Trophoblast cell (in vitro differentiated cells and primary cell): ENCODE data around the gene SVEP1.

ENCODE experiments used
- DNase-seq, 2 donors: peaks; one replicate each; pipeline ENCODE4 v3.0.0-alpha.2; 2016
- H2AFZ ChIP-seq: 2 replicates; pipeline ENCODE4 v1.6.1; 2013; ENCODE audit warnings: low read length, moderate library complexity, mild to moderate bottlenecking; ENCODE audit not compliant: insufficient read depth, poor library complexity
- H2AK5ac ChIP-seq: 2 replicates; pipeline ENCODE4 v1.6.1; 2013; ENCODE audit warnings: mild to moderate bottlenecking, low read length
- H2BK120ac ChIP-seq: 2 replicates; pipeline ENCODE4 v1.6.1; 2013; ENCODE audit warnings: low read length, mild to moderate bottlenecking, moderate library complexity; ENCODE audit not compliant: insufficient read depth, poor library complexity
- H2BK12ac ChIP-seq: 2 replicates; pipeline ENCODE4 v1.6.1; 2013; ENCODE audit warnings: mild to moderate bottlenecking, low read length, moderate library complexity
- H2BK5ac ChIP-seq: 2 replicates; pipeline ENCODE4 v1.6.1; 2013; ENCODE audit warnings: low read length, low read depth, moderate library complexity, mild to moderate bottlenecking; ENCODE audit not compliant: poor library complexity
- H3K14ac ChIP-seq: 2 replicates; pipeline ENCODE4 v1.6.1; 2013; ENCODE audit warnings: mild to moderate bottlenecking, low read length
- H3K18ac ChIP-seq: 2 replicates; pipeline ENCODE4 v1.6.1; 2013; ENCODE audit warnings: mild to moderate bottlenecking, low read length
- H3K23ac ChIP-seq: 2 replicates; pipeline ENCODE4 v1.6.1; 2013; ENCODE audit warnings: low read length
- H3K27ac ChIP-seq: 2 replicates; pipeline ENCODE4 v1.5.1; 2013; ENCODE audit warnings: low read depth, mild to moderate bottlenecking, inconsistent platforms, low read length, moderate library complexity
- H3K27me3 ChIP-seq: 2 replicates; pipeline ENCODE4 v1.6.1; 2013; ENCODE audit warnings: inconsistent platforms, mild to moderate bottlenecking, low read length, moderate library complexity; ENCODE audit not compliant: insufficient read depth
- H3K36me3 ChIP-seq, 2 experiments: 1 replicate in 1 of 2; 2 replicates in 1 of 2; pipeline ENCODE4 v1.6.1; 2013; ENCODE audit warnings: low read length in 2 of 2, mild to moderate bottlenecking in 2 of 2, moderate library complexity in 1 of 2; ENCODE audit not compliant: insufficient read depth in 2 of 2, control insufficient read depth in 1 of 2
- H3K4ac ChIP-seq: 2 replicates; pipeline ENCODE4 v1.6.1; 2013; ENCODE audit warnings: low read depth, mild to moderate bottlenecking, low read length, moderate library complexity
- H3K4me1 ChIP-seq, 2 experiments: 1 replicate in 1 of 2; 2 replicates in 1 of 2; pipeline ENCODE4 v1.6.1; 2013; ENCODE audit warnings: low read length in 2 of 2, mild to moderate bottlenecking in 2 of 2, moderate library complexity in 1 of 2; ENCODE audit not compliant: insufficient read depth in 2 of 2, control insufficient read depth in 1 of 2
- H3K4me2 ChIP-seq: 2 replicates; pipeline ENCODE4 v1.6.1; 2013; ENCODE audit warnings: inconsistent platforms, mild to moderate bottlenecking, low read length, moderate library complexity
- H3K4me3 ChIP-seq: 2 replicates; pipeline ENCODE4 v1.5.1; 2013; ENCODE audit warnings: mild to moderate bottlenecking, low read depth, low read length, inconsistent platforms
- H3K79me1 ChIP-seq: one replicate; pipeline ENCODE4 v1.6.1; 2013; ENCODE audit warnings: low read length
- H3K79me2 ChIP-seq: 2 replicates; pipeline ENCODE4 v1.6.1; 2013; ENCODE audit warnings: low read length, mild to moderate bottlenecking; ENCODE audit not compliant: control insufficient read depth, insufficient read depth, poor library complexity
- H3K9ac ChIP-seq: 2 replicates; pipeline ENCODE4 v1.6.1; 2013; ENCODE audit warnings: mild to moderate bottlenecking, low read length
- H3K9me3 ChIP-seq: 2 replicates; pipeline ENCODE4 v1.6.1; 2013; ENCODE audit warnings: low read depth, mild to moderate bottlenecking, control low read depth, inconsistent platforms, low read length; ENCODE audit not compliant: insufficient read depth
- H4K12ac ChIP-seq: 2 replicates; pipeline ENCODE4 v1.6.1; 2013; ENCODE audit warnings: low read depth, mild to moderate bottlenecking, low read length, moderate library complexity
- H4K8ac ChIP-seq: 2 replicates; pipeline ENCODE4 v1.6.1; 2013; ENCODE audit warnings: low read depth, mild to moderate bottlenecking, low read length, moderate library complexity
- H4K91ac ChIP-seq: one replicate; pipeline ENCODE4 v1.6.1; 2013; ENCODE audit warnings: low read depth, mild to moderate bottlenecking, low read length, moderate library complexity
- WGBS: extraction: QIAGEN DNeasy Blood & Tissue Kit; methylation state at CpG from one replicate; pipeline ENCODE4 v1.1.7; 2013; ENCODE audit warnings: missing lambda C conversion rate; ENCODE audit not compliant: insufficient read length, insufficient coverage; ENCODE audit errors: extremely low coverage; 5-methylcytosine and 5-hydroxymethylcytosine counted together

Gene SVEP1

GRCh38 chr9:110486218-110486617, 93.3 kb downstream of the SVEP1 start:
- Histone ChIP-seq H4K91ac (no peak overlapping the region), H3K4ac (no peak overlapping the region), H3K4me2 (no peak overlapping the region), H3K4me3 (no peak overlapping the region), H3K23ac (no peak overlapping the region), H4K8ac (no peak overlapping the region), H3K27ac (no peak overlapping the region), H2BK12ac (no peak overlapping the region), H3K4me1 (no peaks in the 10 kb centered on the region), H2AK5ac (no peak overlapping the region), H4K12ac (no peak overlapping the region), H2BK120ac (no peak overlapping the region), H2AFZ (no peak overlapping the region), H2BK5ac (no peak overlapping the region), H3K9me3 (no peaks in the 10 kb centered on the region), H3K79me1 (no peaks in the 10 kb centered on the region), H3K18ac (no peak overlapping the region), H3K14ac (no peak overlapping the region), H3K79me2 (no peaks in the 10 kb centered on the region), H3K27me3 (no peaks in the 10 kb centered on the region), H3K9ac (no peak overlapping the region), H3K36me3 (peaks cover 3 to 10% of the 10 kb centered on the region in 2 experiments)
- no CpG with 5 or more reads among the region's 1 CpG for WGBS
- DNase-seq: no peak

- Histone ChIP-seq H2BK120ac (no peak overlapping the region), H3K23ac (no peak overlapping the region), H3K9ac (no peak overlapping the region), H3K4ac (no peak overlapping the region), H2AK5ac (no peak overlapping the region), H3K27ac (no peak overlapping the region), H3K4me2 (no peak overlapping the region), H3K9me3 (no peaks in the 10 kb centered on the region), H2BK12ac (no peak overlapping the region), H4K91ac (no peak overlapping the region), H2AFZ (no peak overlapping the region), H3K36me3 (peaks cover 2% of the 10 kb centered on the region in 2 experiments), H4K12ac (no peak overlapping the region), H4K8ac (no peak overlapping the region), H2BK5ac (no peak overlapping the region), H3K4me1 (peaks cover 0 to 3% of the 10 kb centered on the region in 2 experiments), H3K27me3 (no peaks in the 10 kb centered on the region), H3K4me3 (no peak overlapping the region), H3K14ac (no peak overlapping the region), H3K79me2 (no peaks in the 10 kb centered on the region), H3K18ac (no peak overlapping the region), H3K79me1 (no peaks in the 10 kb centered on the region)
- WGBS: no CpG with 5 or more reads among the region's 5 CpGs
- no peak for DNase-seq
Measured at GRCh38 chr9:110479481-110479880, 100.1 kb downstream of the SVEP1 start.

- Histone ChIP-seq H4K12ac (no peak overlapping the region), H3K18ac (no peak overlapping the region), H3K4me2 (no peak overlapping the region), H2AK5ac (no peak overlapping the region), H3K9me3 (no peaks in the 10 kb centered on the region), H3K4me3 (no peak overlapping the region), H3K9ac (no peak overlapping the region), H3K79me1 (no peaks in the 10 kb centered on the region), H3K4me1 (peaks cover 0 to 3% of the 10 kb centered on the region in 2 experiments), H3K79me2 (no peaks in the 10 kb centered on the region), H4K8ac (no peak overlapping the region), H2AFZ (no peak overlapping the region), H3K23ac (no peak overlapping the region), H3K4ac (no peak overlapping the region), H2BK5ac (no peak overlapping the region), H2BK120ac (no peak overlapping the region), H3K36me3 (peaks cover 2 to 3% of the 10 kb centered on the region in 2 experiments), H3K27ac (no peak overlapping the region), H3K14ac (no peak overlapping the region), H2BK12ac (no peak overlapping the region), H3K27me3 (no peaks in the 10 kb centered on the region), H4K91ac (no peak overlapping the region)
- no CpG with 5 or more reads among the region's 3 CpGs for WGBS
- DNase-seq: no peak
Measured at GRCh38 chr9:110476251-110476650, 103.3 kb downstream of the SVEP1 start.

GRCh38 chr9:110472111-110472510, 107.4 kb downstream of the SVEP1 start:
- Histone ChIP-seq H3K14ac (no peak overlapping the region), H3K9ac (no peak overlapping the region), H3K79me1 (no peaks in the 10 kb centered on the region), H2BK12ac (no peak overlapping the region), H3K4me3 (no peak overlapping the region), H3K4me2 (no peak overlapping the region), H3K79me2 (no peaks in the 10 kb centered on the region), H3K4me1 (peaks cover 0 to 3% of the 10 kb centered on the region in 2 experiments), H2AFZ (no peak overlapping the region), H3K4ac (no peak overlapping the region), H2BK5ac (no peak overlapping the region), H4K91ac (no peak overlapping the region), H3K23ac (no peak overlapping the region), H3K9me3 (no peaks in the 10 kb centered on the region), H4K8ac (no peak overlapping the region), H3K18ac (no peak overlapping the region), H3K27ac (no peak overlapping the region), H4K12ac (no peak overlapping the region), H3K36me3 (peaks cover 0 to 4% of the 10 kb centered on the region in 2 experiments), H3K27me3 (no peaks in the 10 kb centered on the region), H2AK5ac (no peak overlapping the region), H2BK120ac (no peak overlapping the region)
- DNase-seq: no peak
- no CpG with 5 or more reads among the region's 6 CpGs for WGBS
